Stimulated activated CD4-positive, alpha-beta T cell treated with anti-CD3 and anti-CD28 coated beads, TNF-alpha, amount 100 ng/mL, for 24 hours (primary cell): ENCODE data around the gene RAB6D.
"Not testable (repeated sequence)": the region's sequence is repeated elsewhere in the genome, so short reads cannot be mapped to it uniquely, and the experiment has no call there.

ENCODE experiments used
- DNase-seq, 3 experiments: peaks; one replicate each; pipeline ENCODE4 v3.0.0-alpha.2; 2020; ENCODE audit warnings: low read depth in 3 of 3

Gene RAB6D

GRCh38 chr2:131363703-131364186, at the start of gene RAB6D:
Gene RAB6D, minus strand, starts transcription at chr2:131364168. Its CDS starts 448 bp downstream, at chr2:131363720.
- not testable (repeated sequence) for DNase-seq

DNA sequence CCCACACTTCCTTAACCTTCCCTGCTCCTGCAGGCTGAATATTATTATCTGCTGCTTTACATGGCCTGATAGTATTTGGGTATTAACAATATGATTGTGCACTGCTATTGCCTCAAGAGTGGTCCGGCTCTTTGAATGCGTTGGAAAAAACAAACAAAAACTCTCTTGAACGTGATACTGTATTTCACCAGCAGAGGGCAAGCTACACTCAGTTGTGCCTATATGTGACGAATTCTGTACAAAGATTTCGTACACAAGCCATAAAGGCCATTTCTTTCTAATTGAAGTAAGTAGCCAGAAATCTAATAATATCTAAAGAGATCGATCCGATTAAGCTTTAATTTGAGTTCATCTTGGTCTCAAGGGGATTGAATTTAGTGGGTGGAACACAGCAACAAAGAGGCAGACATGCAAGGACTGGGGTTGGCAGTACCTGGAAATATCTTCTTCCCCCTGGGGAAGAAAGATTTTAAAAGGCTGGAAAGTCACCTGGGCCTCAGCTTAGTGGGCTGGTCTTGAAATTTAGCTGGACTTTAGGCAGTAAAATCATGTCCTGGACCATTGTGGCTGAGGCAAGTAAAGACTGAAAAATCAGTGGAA, 49.3 kb upstream of the RAB6D start:
- DNase-seq, result no peak

DNA sequence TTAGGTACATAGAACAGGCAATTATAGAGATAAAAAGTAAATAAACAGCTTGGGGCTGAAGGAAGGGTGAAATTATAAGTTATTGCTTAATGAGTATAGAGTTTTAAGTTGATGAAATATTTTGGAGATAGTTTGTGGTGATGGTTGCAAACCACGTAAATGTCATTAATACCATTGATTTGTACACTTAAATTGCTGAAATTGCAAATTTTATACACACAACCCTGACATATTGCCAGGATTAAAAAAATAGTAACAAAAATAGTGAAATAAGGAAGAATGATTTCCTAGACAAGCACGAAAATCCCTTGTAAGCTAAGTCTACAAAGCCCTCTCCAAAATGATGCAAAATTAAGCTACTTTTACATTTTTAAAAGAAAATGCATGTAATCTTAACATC, 46.2 kb upstream of the RAB6D start:
- no peak for DNase-seq

DNA sequence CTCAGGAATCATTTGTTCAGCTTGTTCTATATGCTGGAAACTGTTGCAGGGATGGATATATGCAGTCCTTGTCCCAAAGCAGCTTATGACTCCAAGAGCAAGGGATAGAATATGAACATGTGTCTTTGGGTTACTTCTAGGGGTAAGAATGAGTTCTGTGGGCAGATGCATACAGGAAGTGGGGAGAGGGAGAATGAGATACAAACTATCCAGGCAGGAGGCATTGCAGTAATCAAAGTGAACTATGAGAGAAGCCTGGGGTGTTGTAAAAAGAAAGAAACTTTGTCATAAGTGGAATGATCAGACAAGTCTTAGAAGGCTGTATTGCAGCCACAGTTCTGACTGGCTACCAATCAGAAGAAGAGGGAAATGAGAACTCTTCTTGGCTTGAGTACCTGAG, 44.8 kb upstream of the RAB6D start:
- no peak for DNase-seq

- no peak for DNase-seq
Observed at GRCh38 chr2:131408207-131408606, 44.2 kb upstream of the RAB6D start.

DNA sequence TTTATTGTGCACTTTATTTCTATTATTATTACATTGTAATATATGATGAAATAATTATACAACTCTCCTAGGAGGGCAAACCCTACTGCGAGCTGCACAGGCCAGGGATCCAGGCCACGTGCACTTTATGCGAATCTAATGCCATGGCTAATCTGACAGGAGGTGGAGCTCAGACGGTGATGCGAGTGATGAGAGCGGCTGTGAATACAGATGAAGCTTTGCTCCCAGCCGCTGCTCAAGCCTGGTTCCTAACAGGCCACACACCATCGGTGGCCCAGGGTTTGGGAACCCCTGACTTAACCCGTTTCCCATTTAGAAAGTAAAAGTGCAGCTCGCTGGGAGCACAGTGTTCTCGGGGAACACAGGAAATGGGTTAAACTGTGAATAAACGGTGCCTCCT, 40.8 kb upstream of the RAB6D start:
- DNase-seq, result no peak

DNA sequence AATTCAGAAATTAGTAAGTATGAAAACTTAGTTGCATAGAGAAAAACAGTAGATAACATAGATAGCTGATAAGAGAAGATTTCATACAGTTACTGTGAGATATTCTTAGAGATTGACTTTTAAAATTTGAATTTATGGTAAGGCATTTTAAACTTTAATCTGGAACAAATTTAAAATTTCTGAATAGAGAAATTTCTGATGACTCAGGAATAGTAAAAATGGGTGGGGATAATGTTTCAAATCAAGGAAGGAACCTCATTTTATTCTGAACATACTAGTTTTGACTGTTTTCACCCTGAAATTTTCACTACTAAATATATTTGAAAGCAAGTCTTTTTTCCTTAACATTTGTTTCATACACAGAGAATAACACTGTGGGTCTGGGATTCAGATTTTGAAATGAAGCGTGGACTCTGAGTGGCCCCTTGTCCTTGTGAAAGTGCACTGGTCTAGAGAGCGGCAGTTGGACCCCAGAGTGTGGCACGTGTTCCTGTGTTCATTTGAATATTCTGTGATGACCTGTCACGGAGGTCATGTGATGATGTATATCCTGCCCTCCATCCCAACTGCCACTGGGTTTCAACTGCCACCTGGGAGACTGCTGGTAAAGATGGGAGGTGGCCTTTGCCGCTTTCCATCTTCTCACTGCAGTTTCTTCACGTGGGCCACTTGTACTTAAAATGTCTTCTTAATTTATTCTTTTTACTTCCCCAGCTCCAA, 38.5 kb upstream of the RAB6D start:
- DNase-seq, result no peak

- DNase-seq, result no peak
Observed at GRCh38 chr2:131400849-131401248, 36.9 kb upstream of the RAB6D start.

DNA sequence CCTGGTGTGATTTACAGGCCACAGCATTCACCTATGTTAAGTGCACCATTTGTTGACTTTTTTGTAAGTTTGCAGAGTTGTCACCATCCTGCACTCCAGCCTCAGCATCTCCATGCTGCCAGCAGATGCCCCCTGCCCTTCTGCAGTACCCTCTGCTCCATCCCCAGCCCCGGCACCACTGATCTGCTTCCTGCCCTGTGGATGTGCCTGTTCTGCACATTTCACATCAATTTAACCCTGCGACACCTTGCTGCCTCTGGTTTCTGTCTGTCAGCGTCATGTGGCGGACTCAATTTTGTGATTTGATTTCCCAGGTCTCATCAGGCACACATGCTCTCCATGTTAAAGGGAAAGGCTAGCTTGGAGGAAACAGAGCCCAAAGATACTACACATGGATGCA, 36.5 kb upstream of the RAB6D start:
- not testable (repeated sequence) for DNase-seq

DNA sequence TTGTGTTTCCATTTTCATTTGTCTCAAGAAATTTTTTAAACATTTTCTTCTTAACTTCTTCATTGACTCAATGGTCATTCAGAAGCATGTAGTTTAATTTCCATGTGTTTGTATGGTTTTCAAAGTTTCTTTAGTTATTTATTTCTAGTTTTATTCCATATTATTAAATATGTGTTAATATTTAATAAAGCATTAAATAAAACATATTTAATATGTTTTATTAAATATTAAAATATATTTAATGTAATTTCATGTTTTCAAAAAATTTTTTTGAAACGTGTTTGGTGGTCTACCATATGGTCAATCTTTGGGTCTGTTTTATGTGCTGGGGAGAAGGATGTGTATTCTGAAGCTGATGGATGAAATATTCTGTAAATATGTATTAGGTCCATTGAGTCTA, 32.2 kb upstream of the RAB6D start:
- not testable (repeated sequence) for DNase-seq

DNA sequence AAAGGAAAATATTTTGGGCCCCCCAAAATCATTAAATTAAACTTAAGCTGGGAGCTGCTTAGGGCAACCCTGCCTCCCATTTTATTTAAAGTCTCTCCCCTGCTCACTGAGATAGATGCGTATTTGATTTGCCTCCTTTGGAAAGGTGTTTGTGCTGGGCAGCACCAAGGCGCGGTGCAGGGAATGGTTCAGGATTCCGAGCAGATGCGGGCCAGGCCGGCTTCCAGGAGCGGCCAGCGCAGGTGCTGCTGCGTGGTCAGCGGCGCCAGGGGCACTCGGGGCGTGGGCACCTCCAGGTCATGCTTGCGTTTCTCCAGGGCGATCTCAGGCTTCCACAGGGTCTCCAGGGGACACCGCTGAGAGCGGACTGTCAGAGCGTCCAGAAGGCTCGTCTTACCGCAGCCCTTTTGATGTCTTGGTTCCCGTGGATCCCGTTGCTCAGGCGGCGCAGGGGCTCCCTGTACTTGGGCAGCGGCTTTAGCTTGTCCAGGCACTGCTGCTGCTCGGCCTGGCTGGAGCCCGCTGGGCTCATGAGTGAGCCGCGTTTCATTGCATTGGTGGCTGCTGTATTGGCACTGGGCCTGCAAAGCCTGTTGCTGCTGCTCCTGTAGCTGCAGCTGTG, 31.2 kb upstream of the RAB6D start:
- DNase-seq, result not testable (repeated sequence)

GRCh38 chr2:131394147-131394931, 30.4 kb upstream of the RAB6D start:
- peak in 1 of 3 experiments; percentile 22 for DNase-seq

DNA sequence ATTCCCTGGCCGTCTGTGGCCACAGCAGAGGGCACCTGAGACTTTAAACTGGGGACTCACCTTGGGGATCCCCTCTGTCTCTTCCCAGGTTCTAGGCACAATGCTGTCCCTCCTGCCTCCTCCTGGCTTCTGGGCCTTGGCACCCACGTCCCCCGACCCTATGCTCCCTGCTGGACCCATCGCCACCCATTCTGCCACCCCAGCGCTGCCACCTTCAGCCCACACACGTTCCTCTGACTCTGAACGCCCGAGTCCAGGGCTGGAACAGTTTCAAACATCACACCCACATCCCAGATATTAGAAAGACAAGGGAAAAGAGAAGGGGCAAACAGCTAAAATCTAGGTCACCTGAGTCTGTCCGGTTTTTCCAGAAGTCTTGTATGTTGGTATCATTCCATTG, 28.0 kb upstream of the RAB6D start:
- DNase-seq, result not testable (repeated sequence)

DNA sequence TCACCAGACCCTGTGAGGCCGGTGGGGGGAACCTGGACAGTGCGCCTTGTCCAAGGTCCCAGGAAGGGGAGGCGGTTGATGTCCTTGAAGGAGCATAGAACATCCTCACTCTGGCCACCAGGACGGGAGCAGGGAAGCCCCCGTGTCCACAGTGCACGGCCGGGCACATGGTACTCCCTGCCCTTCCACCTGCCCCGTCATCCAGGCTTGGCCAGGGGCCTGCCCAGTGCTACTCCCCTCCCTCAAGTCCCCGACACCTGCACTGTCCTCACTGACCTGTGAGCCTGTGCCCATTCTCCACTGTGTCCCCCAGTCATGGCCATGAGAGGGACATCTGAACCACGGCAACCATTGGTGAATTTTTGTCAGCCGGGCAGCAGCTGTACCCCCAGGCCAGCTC, 27.5 kb upstream of the RAB6D start:
- DNase-seq, result not testable (repeated sequence)

DNA sequence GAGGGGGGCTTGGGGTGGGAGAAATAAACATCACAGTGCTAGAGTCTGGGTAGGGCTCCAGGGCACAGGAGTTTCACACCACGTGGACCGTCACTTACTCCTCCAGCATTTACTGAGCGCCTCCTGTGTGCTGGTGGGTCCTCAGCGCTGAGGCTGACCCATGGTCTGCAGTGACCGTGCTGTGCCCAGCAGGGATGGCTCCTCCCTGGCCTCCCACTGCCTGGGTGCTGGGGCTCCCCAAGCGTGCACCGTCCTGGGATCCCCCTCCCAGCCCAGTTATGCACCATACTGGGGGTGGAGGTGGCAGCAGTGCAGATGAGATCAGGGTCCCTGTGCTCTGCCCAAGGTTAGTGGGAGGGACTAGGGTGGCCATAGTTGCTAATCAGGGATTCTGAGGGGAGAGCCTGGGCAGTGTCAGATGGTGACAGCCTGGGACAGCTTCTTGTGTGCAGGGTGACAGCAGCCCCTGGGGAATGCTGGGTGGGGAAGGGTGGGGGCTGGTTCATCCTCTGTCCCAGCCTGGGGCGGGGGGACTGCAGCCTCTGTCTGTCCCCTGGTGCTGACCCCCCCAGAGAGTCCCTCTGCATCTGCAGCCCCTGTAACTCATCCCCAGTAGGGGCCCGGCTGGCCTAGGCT, 26.6 kb upstream of the RAB6D start:
- DNase-seq, result not testable (repeated sequence)

- no peak for DNase-seq
Observed at GRCh38 chr2:131389657-131390056, 25.7 kb upstream of the RAB6D start.

DNA sequence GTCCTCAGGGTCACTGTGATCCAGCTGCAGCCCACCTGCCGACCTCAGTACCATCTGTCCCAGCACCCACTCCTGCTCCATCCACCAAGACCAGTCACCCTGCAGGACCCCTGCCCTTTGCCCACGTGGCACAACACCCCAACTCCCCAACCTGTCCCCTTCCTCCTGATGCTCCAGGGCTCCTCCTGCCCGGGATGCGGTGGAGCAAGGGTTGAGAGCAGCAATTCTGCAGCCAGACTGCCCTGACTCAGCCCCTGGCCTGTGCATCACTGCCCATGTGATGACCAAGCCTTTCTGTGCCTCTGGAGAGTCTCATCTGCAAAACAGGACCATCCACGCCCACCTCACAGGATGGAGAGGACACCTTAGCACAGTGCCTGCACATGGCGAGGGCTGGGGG, 24.9 kb upstream of the RAB6D start:
- not testable (repeated sequence) for DNase-seq

- not testable (repeated sequence) for DNase-seq
Observed at GRCh38 chr2:131373111-131373510, 9.1 kb upstream of the RAB6D start.

- DNase-seq, result no peak
Observed at GRCh38 chr2:131369954-131370353, 6.0 kb upstream of the RAB6D start.

DNA sequence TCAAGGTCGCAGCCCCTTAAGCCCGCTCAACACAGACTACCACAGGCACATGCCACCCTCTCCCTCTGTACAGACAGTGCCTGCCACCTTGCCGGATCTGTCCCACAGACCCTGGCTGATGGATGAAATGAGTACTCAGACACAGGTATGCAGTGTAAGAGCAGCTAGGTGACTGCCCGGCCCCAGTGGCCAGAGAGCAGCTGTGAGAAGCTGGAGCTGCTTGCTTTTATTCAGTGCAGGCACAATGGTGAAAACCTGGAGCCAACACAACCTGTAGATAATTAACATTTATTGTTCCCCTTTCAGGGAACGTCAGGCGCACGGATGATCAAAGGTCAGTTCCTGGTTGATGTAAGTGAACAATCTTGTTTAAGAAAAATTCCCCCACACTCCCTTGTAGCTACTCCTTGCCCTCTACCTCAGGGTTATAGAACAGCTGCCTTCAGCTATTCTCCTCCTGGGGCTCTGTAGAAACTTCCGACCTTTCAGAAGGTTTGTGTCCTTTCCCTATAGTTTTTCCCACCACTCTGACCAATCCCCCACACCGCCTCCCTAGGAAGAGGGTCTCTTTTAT, 4.6 kb upstream of the RAB6D start:
- DNase-seq, result not testable (repeated sequence)

- no peak for DNase-seq
Observed at GRCh38 chr2:131367352-131367751, 3.4 kb upstream of the RAB6D start.
